HPDE6-E6E7 (cell line): ENCODE data around the gene ZNF665.
"Not testable (repeated sequence)": the region's sequence is repeated elsewhere in the genome, so short reads cannot be mapped to it uniquely, and the experiment has no call there.

Experiments
- DNase-seq: peaks from one replicate; pipeline ENCODE4 v3.0.0; 2011; ENCODE audit warnings: missing footprints; ENCODE audit errors: extremely low spot score

The ZNF665 gene

GRCh38 chr19:53192771-53193534 is at the start of gene ZNF665:
Gene ZNF665 (minus strand): TSS chr19:53193358. CDS start chr19:53182898, 10,460 bp downstream.
- DNase-seq = peak; percentile 76

GRCh38 chr19:53237114-53237777 is 44.1 kb upstream of the ZNF665 start:
- no peak for DNase-seq

GRCh38 chr19:53224606-53225005 is 31.4 kb upstream of the ZNF665 start:
- no peak for DNase-seq

- DNase-seq = not testable (repeated sequence)
Observed at GRCh38 chr19:53222716-53223115, 29.6 kb upstream of the ZNF665 start.

GRCh38 chr19:53212703-53213320 is 19.7 kb upstream of the ZNF665 start:
- DNase-seq = no peak

GRCh38 chr19:53211554-53211953 is 18.4 kb upstream of the ZNF665 start:
- DNase-seq = not testable (repeated sequence)

GRCh38 chr19:53196777-53197396 is 3.7 kb upstream of the ZNF665 start:
- DNase-seq = peak; percentile 82

- DNase-seq = peak; percentile 75
Observed at GRCh38 chr19:53195265-53195903, 2.2 kb upstream of the ZNF665 start.

- no peak for DNase-seq
Observed at GRCh38 chr19:53193535-53194222, 521 bp upstream of the ZNF665 start.

- no peak for DNase-seq
Observed at GRCh38 chr19:53190253-53190652, 2.9 kb downstream of the ZNF665 start.

GRCh38 chr19:53189691-53190198 is 3.4 kb downstream of the ZNF665 start:
- not testable (repeated sequence) for DNase-seq

- not testable (repeated sequence) for DNase-seq
Observed at GRCh38 chr19:53185155-53185882, 7.8 kb downstream of the ZNF665 start.

- no peak for DNase-seq
Observed at GRCh38 chr19:53183146-53183764, 9.9 kb downstream of the ZNF665 start.

GRCh38 chr19:53182202-53182601 is 11.0 kb downstream of the ZNF665 start:
- DNase-seq = no peak

GRCh38 chr19:53177986-53178385 is 15.2 kb downstream of the ZNF665 start:
- no peak for DNase-seq

GRCh38 chr19:53172889-53173288 is 20.3 kb downstream of the ZNF665 start:
- DNase-seq = no peak

- DNase-seq = no peak
Observed at GRCh38 chr19:53165691-53166091, 27.5 kb downstream of the ZNF665 start.

GRCh38 chr19:53161123-53161522 is 32.0 kb downstream of the ZNF665 start:
- no peak for DNase-seq

GRCh38 chr19:53160350-53160749 is 32.8 kb downstream of the ZNF665 start:
- DNase-seq = no peak
